ENCODE measurements around the gene ZDHHC6.
"Not testable (repeated sequence)": the region's sequence is repeated elsewhere in the genome, so short reads cannot be mapped to it uniquely, and the experiment has no call there.

Gene ZDHHC6

DNA sequence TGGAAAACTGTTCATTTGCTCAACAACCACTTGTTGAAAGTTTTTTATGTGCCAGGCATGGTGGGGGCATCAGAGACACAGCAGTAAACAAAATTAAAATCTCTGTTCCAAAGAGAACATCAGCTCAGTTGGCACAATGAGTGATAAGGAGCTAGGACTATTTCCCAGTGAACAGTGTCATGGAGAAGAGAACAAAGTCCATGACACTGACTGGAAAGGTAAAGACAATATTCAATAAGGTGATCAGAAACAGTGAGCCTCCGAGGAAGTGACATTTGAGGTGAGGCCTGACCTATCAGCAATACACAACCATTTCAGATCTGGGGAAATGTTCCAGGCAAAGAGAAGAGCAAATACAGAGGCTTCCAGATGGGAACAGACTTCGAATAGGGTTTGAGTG lies 58.2 kb downstream of the ZDHHC6 start:
- no peak for DNase-seq

DNA sequence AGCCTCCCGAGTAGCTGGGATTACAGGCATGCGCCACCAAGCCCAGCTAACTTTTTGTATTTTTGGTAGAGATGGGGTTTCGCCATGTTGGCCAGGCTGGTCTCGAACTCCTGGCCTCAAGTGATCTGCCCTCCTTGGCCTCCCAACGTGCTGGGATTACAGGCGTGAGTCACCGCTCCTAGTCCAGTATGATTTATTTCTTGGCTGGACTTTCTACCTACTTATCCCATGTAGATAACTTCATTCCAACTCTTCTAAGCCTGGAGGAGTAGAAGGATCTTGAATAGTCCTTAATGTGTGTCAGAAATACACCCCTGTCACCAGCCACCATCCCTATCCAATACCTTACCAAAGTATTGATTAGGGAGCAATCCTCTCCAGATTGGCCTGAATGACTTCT lies 58.7 kb downstream of the ZDHHC6 start:
- not testable (repeated sequence) for DNase-seq

DNA sequence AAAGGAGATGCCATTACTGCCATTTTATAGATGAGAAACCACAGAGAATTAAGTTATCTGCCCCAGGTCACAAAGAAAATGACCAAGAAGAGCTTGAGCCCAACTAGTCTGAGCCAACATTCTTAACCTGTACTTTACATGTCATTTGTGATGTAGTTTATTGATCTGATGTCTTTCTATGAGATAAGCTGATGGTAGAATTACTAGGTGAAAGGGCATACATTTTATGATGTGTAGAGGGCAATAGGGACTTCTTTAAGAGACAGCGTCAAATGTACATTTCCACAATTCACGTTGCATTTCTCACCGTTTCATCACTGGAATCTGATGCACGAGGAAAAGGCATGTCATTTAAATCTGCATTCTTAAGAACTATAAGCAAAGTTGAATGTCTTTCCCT lies 61.5 kb downstream of the ZDHHC6 start:
- DNase-seq: no peak

DNA sequence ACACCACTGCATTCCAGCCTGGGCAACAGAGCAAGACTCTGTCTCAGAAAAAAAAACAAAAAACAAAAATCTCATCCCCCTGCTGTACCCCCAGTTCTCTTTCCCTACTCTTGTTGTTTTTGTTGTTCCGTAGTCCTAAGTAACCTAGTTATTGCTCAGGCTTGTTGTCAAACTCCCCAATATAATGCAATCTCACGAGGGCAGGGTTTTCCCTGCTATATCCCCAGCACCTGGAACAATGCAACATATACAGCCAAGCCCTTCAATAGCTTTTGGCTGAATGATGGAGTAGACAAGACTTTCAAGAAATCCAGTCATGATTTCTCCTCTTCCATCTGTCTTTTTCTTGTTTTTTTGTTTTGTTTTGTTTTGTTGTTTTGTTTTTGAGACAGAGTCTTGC lies 62.6 kb downstream of the ZDHHC6 start:
- DNase-seq: no peak

DNA sequence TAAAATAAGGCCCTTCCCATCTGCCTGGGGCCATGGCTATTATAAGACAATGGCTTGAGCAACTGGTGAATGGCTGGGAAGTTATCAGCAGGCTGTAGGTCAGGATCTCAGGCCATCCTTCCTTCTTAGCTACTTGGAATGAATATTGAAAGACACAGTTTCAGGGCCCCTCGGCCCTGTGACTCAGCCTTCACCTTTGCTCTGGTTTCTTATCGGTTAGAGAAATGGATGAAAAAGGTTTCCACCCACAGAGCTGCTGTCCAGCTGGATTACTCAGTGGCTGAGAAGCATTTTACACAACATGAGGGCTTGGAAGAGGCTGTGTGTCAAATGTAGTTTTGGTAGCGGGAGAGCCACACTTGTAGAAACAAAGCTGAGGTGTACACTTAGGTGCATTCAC lies 63.4 kb downstream of the ZDHHC6 start:
- no peak for DNase-seq

DNA sequence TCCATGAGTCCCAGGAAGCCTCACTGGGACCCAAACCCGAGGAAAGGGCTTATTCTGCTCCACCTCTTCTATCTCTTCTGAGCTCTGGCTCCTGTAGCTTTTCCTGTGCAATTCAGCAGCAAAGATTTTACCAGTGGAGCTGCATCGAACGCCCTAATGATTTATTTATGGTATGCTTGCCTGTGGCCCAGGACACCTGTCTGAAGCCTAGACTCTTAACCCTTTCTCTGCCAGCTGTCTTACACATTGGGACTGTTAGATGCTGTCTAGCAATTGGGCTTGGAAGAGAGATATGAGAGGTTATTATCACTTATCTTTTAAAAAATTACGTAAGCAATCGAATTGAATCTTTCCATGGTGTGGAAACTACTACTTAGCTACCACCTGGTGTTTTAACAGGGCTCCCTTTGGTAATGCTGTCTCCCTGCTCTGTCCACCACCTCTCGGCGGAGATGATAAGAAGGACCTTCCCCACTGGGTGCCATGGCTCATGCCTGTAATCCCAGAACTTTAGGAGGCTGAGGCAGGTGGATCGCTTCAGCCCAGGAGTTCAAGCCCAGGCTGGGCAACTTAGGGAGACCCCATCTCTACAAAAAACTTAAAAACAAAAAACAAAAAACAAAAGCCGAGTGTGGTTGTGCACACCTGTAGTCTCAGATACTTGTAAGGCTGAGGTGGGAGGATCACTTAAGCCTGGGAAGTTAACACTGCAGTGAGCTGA lies 64.0 kb downstream of the ZDHHC6 start:
- no peak for DNase-seq

All from GDM1 (cell line).